Activated naive CD4-positive, alpha-beta T cell treated with Interleukin-2 at 50 U/mL for 16 hours (primary cell): Measurements from ENCODE around the gene CCL18.
"Not testable (repeated sequence)": the region's sequence is repeated elsewhere in the genome, so short reads cannot be mapped to it uniquely, and the experiment has no call there.

Experiments
- DNase-seq: peaks from one replicate; pipeline ENCODE4 v3.0.0-alpha.2; 2020

CCL18 gene

GRCh38 chr17:36104701-36105181 lies 40.7 kb downstream of the CCL18 start:
- no peak for DNase-seq

GRCh38 chr17:36105781-36106492 lies 41.9 kb downstream of the CCL18 start:
- DNase-seq: no peak

GRCh38 chr17:36106493-36106835 lies 42.4 kb downstream of the CCL18 start:
- DNase-seq: no peak

GRCh38 chr17:36107660-36108059 lies 43.6 kb downstream of the CCL18 start:
- DNase-seq: no peak

- not testable (repeated sequence) for DNase-seq
Observed at GRCh38 chr17:36108265-36108664, 44.2 kb downstream of the CCL18 start.

- no peak for DNase-seq
Observed at GRCh38 chr17:36111068-36111490, 47.0 kb downstream of the CCL18 start.

GRCh38 chr17:36112572-36112971 lies 48.5 kb downstream of the CCL18 start:
- no peak for DNase-seq

GRCh38 chr17:36113131-36113530 lies 49.1 kb downstream of the CCL18 start:
- DNase-seq: not testable (repeated sequence)

GRCh38 chr17:36114971-36115648 lies 51.0 kb downstream of the CCL18 start:
- DNase-seq: not testable (repeated sequence)

GRCh38 chr17:36115649-36115977 lies 51.5 kb downstream of the CCL18 start:
- DNase-seq: not testable (repeated sequence)

GRCh38 chr17:36117505-36118382 lies 53.7 kb downstream of the CCL18 start:
- DNase-seq: peak; percentile 47

GRCh38 chr17:36118477-36119353 lies 54.6 kb downstream of the CCL18 start:
- no peak for DNase-seq

GRCh38 chr17:36120221-36120620 lies 56.1 kb downstream of the CCL18 start:
- no peak for DNase-seq

GRCh38 chr17:36121099-36121498 lies 57.0 kb downstream of the CCL18 start:
- not testable (repeated sequence) for DNase-seq
